GM18508 (cell line): ENCODE measurements around the gene CFAP73.
A peak's percentile ranks its signal among the peaks of the same experiment; 100 is the strongest.

ENCODE experiments used
- ATAC-seq: cut with Tn5 transposase; IDR thresholded peaks from one replicate; pipeline ENCODE4 v1.9.1; 2021; ENCODE audit warnings: moderate number of reproducible peaks; ENCODE audit not compliant: insufficient read depth, unreplicated experiment

Gene CFAP73

DNA sequence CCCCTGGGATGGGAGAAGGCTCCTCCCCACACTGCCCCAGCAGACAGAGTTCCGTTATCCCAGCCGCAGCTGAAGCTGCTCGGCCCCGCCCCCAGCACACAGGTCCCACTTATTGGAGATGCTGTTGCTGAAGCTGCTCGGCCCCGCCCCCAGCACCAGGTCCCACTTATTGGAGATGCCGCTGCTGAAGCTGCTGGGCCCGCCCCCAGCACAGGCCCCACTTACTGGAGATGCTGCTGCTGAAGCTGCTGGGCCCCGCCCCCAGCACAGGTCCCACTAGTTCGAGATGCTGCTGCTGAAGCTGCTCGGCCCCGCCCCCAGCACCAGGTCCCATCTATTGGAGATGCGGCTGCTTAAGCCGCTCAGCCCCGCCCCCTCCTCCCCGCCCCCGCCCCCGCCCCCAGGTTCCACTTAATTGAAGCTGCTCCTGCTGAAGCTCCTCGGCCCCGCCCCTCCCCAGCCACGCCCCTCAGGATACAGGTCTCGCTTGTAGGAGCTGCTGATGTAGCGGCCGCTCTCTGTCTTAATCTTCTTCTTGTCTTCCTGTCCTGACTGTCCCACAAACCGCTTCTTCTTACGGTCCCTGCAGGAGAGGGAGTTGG, 12.0 kb downstream of the CFAP73 start:
- ATAC-seq: no peak

GRCh38 chr12:113162102-113163029, 12.8 kb downstream of the CFAP73 start:
- ATAC-seq: no peak

- ATAC-seq: no peak
Measured at GRCh38 chr12:113163030-113163360, 13.5 kb downstream of the CFAP73 start.

GRCh38 chr12:113164014-113164413, 14.5 kb downstream of the CFAP73 start:
- no peak for ATAC-seq

DNA sequence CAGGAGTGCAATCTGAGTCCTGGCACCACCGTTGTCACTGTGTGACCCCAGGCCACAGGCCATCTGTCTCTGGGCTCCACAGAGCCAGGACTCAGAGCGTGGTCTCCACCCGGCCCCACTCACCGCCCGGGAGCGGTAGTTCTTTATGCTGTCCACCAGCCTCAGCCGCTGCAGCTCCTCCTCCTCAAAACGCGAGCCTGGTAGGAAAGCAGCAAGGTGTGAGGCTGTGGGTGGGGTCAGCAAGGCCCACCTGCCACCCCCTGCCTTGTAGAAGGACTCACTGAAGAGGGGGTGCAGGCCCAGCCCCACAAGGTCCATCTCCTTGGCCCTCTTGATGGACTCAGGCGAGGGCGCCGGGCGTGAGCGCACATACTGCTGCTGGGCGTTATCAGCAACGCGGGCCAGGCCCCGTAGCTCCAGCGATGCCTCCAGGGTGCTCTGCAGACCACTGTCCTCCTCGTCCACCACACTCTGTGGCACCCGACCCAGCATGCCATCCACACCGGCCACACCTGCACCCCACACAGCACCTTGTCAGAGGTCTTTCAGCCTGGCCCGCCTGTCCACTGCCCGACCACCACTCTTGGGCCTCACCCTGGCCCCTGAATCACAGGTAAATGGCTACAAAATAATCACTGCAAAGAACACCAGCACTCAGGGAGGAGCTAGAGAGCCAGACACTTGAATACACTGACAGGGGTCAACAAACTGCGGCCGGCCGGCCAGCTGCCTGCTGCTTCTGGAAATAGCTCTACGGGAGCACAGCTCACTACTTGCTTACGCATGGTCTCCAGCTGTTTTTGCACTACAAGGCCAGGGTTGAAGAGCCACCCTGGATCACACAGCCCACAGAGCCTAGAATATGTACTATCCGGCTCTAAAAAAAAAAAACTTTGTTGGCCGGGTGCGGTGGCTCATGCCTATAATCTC, 16.3 kb downstream of the CFAP73 start:
- no peak for ATAC-seq

DNA sequence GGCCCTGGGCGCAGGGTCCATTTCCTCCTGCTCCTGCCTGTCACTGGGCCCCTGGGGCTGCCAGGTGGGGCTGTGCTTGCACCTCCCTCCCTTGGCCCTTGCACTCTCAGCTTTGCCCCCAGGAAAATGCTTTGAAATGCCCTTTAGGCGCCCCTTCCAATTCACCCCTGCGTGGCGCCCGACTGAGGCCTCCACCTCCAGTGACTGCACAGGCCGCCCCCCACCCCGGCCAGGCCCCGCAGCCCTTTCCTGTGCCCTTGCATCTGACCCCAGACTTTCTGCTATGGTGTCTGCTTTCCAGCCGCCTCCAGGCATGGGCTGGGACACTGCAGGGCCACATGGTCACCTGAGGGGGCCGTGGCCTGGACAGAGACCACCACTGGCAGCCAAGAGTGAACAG, 18.3 kb downstream of the CFAP73 start:
- no peak for ATAC-seq

- ATAC-seq: no peak
Measured at GRCh38 chr12:113169697-113170096, 20.2 kb downstream of the CFAP73 start.

- ATAC-seq: no peak
Measured at GRCh38 chr12:113170457-113170856, 20.9 kb downstream of the CFAP73 start.

- no peak for ATAC-seq
Measured at GRCh38 chr12:113170926-113171325, 21.4 kb downstream of the CFAP73 start.

DNA sequence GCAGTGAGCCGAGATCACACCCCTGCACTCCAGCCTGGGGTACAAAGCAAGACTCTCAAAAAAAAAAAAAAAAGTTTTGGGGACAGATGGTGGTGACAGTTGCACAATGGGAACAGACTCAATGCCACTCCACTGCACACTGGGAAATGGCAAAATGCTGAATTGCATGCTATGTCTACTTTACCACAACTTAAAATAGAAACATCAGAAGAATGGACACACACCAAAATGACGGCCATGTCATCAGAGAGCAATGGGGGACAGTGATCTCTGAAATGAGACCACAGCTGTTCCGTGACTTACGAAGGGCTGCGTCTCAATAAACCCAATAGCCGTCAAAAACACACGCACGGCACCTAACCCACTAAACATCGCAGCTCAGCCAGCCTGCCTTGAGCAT, 22.0 kb downstream of the CFAP73 start:
- ATAC-seq: no peak

DNA sequence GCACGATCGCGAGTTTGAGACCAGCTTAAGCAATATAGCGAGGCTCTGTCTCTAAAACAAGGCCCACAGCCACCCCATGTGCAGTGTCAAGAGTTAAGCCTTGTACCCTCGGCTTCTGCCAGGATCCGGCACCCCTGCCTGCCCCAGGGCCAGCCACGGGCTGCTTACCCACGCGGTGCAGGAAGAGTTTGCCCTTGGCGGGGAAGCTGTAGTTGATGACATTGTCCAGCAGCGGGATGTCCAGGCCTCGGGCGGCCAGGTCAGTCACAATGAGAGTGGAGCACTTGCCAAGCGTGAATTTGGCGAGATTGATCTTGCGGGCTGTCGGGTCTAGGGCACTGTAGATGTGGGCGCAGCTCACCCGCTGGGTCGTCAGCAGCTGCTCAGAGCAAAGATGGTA, 22.7 kb downstream of the CFAP73 start:
- ATAC-seq: no peak

- no peak for ATAC-seq
Measured at GRCh38 chr12:113173081-113173698, 23.7 kb downstream of the CFAP73 start.

- ATAC-seq: no peak
Measured at GRCh38 chr12:113174461-113175384, 25.2 kb downstream of the CFAP73 start.

DNA sequence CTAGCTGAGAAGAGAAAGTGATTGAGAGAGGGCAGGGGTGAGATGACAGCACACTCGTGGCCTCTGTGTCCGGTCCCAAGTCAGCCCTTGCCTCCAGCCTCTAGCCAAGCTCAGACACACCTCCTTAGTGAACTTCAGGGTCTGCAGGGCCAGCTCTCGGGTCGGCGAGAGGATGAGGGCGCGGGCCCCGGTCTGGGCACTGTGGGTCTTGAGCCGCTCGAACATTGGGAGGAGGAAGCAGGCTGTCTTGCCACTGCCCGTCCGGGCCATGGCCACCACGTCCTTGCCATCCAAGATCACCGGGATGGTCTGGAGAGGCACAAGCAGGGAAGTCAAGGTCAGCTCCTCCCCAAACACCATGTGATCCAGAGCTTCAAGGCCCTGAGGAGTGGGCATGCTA, 29.5 kb downstream of the CFAP73 start:
- no peak for ATAC-seq

DNA sequence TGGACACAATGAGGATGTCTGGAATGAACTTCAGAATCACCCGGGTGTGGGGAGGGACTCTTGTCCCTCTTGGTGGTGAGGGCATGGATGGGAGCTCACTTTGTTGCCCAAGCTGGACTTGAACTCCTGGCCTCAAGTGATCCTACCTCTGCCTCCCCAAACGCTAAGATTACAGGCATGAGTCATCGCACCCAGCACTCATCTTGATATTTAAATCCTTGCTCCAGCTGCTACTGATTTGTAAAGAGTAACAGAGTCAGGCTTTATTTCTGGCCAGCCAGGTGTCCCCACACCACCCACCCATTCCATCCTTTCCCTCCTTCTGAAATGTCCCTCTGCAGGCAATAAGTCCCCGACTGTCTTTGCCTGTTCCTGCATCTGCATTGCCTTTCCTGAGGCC, 30.8 kb downstream of the CFAP73 start:
- no peak for ATAC-seq

DNA sequence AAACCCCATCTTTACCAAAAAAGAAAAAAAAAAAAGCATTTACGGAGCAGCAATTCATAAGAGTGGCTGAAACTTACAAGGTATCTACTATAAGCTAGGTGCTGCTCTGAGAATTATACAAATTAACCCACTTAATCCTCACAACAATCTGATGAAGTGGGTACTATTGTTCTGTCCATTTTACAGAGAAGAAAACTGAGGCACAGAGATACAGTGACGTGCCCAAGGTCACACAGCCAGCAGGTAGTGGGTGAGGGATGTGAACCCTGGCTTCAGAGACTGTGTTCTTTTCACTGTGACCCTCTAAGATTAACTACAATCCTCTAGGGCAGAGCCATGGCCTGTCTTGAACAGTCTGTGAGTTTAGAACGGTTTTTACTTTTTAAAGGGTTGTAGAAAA, 32.5 kb downstream of the CFAP73 start:
- ATAC-seq: no peak

DNA sequence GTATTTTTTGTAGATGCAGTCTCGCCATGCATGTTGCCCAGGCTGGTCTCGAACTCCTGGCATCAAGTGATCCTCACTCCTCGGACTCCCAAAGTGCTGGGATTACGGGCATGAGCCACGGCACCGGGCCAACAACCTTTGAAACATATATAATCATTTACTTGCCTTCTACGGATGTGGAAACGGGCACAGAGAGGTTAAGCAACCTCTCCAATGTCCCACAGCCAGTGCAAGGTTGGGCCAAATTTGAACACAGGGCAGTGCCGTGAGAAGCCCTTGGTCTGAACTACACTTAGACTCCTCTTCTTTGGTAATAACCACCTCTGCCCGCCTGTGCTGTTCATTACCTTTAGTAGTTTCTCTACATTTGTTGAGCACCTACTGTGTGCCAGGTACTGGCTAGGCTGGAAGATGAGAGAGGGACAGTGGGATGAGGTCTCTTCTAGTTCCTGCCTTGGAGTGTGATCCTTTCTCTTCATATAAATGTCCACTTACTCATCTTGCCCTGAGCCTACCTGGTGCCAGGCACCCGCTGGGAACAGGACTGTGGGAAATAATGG, 33.6 kb downstream of the CFAP73 start:
- ATAC-seq: no peak

DNA sequence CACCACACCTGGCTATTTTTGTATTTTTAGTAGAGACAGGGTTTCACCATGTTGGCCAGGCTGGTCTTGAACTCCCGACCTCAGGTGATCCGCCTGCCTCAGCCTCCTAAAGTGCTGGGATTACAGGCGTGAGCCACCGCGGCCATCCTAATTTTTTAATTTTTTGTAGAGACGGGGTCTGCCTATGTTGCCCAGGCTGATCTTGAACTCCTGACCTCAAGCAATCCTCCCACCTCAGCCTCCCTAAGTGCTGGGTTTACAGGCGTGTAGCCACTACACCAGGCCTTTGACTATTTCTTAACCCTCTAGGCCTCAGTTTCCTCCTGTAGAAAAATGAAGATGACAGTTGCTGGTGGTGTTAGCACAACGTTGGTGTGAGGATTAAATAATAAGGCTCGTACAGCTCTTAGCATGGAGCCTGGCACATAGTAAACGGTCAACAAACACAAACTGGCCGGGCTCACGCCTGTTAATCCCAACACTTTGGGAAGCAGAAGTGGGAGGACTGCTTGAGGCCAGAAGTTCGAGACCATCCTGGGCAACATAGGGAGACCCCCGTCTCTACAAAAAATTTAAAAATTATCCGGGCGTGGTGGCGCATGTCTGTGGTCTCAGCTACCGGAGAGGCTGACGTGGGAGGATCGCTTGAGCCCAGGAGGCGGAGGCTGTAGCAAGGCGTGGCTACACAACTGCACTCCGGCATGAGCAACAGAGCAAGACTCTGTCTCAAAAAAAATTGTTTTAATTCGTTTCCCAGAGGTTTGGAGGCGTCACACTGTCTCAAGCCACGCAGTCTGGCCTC, 34.8 kb downstream of the CFAP73 start:
- peak; percentile 22 for ATAC-seq

DNA sequence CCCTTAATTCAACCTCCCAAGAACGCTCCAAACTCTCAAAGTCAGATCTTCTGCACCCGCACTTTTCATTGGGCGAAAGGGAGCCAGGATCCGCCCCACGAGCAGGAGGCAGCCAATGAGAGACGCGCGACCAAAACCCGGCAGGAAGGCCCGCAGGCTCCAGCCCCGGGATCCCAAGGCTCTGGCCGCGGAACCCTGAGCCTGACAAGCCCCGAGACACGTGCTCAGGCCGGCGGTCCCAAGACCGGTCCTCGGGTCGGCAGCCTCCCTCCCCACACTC, 35.3 kb downstream of the CFAP73 start:
- peak; percentile 37 for ATAC-seq
